Measurements from ENCODE around the gene DCDC2B. TPM values are rescaled to one million over a fixed set of nuclear protein-coding genes. Genes with fewer than 3 reads are reported as not detected.

DCDC2B gene
- total RNA-seq, 1 experiment from 2014 or later, result not detected

DNA sequence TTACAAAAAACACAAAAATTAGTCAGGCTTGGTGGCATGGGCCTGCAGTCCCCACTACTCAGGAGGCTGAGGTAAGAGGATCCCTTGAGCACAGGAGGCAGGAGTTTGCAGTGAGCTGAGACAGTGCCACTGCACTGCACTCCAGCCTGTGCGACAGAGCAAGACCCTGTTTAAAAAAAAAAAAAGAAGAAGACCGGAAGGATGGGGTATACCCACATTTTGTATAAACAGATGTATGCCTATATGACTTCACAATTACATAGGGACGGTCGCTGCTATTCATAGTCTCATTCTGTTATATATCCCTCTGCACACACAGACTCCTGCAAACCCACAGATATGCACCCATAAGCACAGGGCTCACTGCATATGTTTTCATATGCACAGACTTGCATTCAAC is 54.9 kb downstream of the DCDC2B start:
- no peak overlapping the region for H4K5ac ChIP-seq (ENCODE audit: insufficient read length, low read depth, low read length)
- Mint-ChIP-seq H3K9me3 (no peaks in the 10 kb centered on the region; a peak in 1 of 5 replicates), H3K27me3 (ENCODE audit: low read depth) (no peaks in the 10 kb centered on the region; the same call in 1 of the 2 replicates), H3K27ac (no peak overlapping the region), H3K4me3 (no peak overlapping the region), H3K4me1 (peaks cover 4 to 16% of the 10 kb centered on the region in 2 experiments), H3K36me3 (ENCODE audit: insufficient read depth in 1 of 3, low read depth in 3 of 3) (no peaks in the 10 kb centered on the region)
- no peak overlapping the region for H3K23ac ChIP-seq (ENCODE audit: insufficient read length, low read depth, low read length)
- no peak overlapping the region for H2BK5ac ChIP-seq (ENCODE audit: insufficient read length, low read length)
- H3K18ac ChIP-seq (ENCODE audit: insufficient read length, low read depth, low read length), result no peak overlapping the region
- no peak overlapping the region for H4K8ac ChIP-seq (replicated peaks; ENCODE audit: insufficient read length, low read depth, low read length)
- H2BK20ac ChIP-seq (ENCODE audit: low read depth, low read length, poor library complexity, severe bottlenecking), result no peak overlapping the region
- H2AK5ac ChIP-seq (ENCODE audit: insufficient read length, low read length), result no peak overlapping the region
- H4K20me1 ChIP-seq (ENCODE audit: control insufficient read depth, insufficient read depth, insufficient read length), result no peaks in the 10 kb centered on the region
- TF ChIP-seq, protein P1, sequence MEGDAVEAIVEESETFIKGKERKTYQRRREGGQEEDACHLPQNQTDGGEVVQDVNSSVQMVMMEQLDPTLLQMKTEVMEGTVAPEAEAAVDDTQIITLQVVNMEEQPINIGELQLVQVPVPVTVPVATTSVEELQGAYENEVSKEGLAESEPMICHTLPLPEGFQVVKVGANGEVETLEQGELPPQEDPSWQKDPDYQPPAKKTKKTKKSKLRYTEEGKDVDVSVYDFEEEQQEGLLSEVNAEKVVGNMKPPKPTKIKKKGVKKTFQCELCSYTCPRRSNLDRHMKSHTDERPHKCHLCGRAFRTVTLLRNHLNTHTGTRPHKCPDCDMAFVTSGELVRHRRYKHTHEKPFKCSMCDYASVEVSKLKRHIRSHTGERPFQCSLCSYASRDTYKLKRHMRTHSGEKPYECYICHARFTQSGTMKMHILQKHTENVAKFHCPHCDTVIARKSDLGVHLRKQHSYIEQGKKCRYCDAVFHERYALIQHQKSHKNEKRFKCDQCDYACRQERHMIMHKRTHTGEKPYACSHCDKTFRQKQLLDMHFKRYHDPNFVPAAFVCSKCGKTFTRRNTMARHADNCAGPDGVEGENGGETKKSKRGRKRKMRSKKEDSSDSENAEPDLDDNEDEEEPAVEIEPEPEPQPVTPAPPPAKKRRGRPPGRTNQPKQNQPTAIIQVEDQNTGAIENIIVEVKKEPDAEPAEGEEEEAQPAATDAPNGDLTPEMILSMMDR (conservative IDR thresholded peaks at IDR 0.05), result no peak
- no peak overlapping the region for H3K14ac ChIP-seq (ENCODE audit: insufficient read depth, low read length)
- no peak overlapping the region for H2AFZ ChIP-seq (ENCODE audit: low read length)
- no peaks in the 10 kb centered on the region for H3K4me1 ChIP-seq (ENCODE audit: insufficient read depth, low read length)
- H4K91ac ChIP-seq (ENCODE audit: insufficient read length, low read depth, low read length), result no peak overlapping the region
- no peak for DNase-seq
- H3K4me2 ChIP-seq (ENCODE audit: insufficient read depth, insufficient read length, low read length), result no peak overlapping the region
- H3K9me3 ChIP-seq (ENCODE audit: control insufficient read depth, low read depth, low read length), result no peaks in the 10 kb centered on the region
- no peak overlapping the region for H3K4ac ChIP-seq (ENCODE audit: low read depth, low read length)
- H2BK120ac ChIP-seq (ENCODE audit: low read depth, low read length, poor library complexity, severe bottlenecking), result no peak overlapping the region
- no peak overlapping the region for H3K56ac ChIP-seq (ENCODE audit: insufficient read length, low read depth, low read length)
- H3K27me3 ChIP-seq (ENCODE audit: insufficient read depth, low read length), result no peaks in the 10 kb centered on the region
- no peak overlapping the region for H2BK15ac ChIP-seq (ENCODE audit: low read depth, low read length)
- no peak overlapping the region for H2BK12ac ChIP-seq (ENCODE audit: insufficient read length, low read depth, low read length)
- no CpG with 5 or more reads among the region's 4 CpGs for WGBS (ENCODE audit: extremely low coverage, insufficient read length, low lambda C conversion rate)
- no peak overlapping the region for H3K9ac ChIP-seq (ENCODE audit: extremely low read depth, insufficient read length, low read length)
- H3K27ac ChIP-seq (ENCODE audit: insufficient read length, low read depth, low read length), result no peak overlapping the region
- no peaks in the 10 kb centered on the region for H3K23me2 ChIP-seq (ENCODE audit: insufficient read length, low read depth, low read length, poor library complexity, severe bottlenecking)
- no peak overlapping the region for H3T11ph ChIP-seq (ENCODE audit: low read length)
- H3K79me1 ChIP-seq (ENCODE audit: insufficient read depth, low read depth, low read length, poor library complexity, severe bottlenecking), result no peaks in the 10 kb centered on the region
- no peaks in the 10 kb centered on the region; the same call in 1 of the 2 replicates for H3K79me2 ChIP-seq (ENCODE audit: insufficient read depth, low read length)

Other genes with a start within 250 kb of the DCDC2B start
- 267 and 273 TPM in 2 replicates for gene KHDRBS1, start 195.2 kb upstream of the DCDC2B start, total RNA-seq (2021)
- gene TMEM39B, start 136.2 kb upstream of the DCDC2B start, total RNA-seq (2021), result 25.0 and 27.4 TPM in 2 replicates
- 114 TPM in 2 replicates for gene KPNA6, start 101.0 kb upstream of the DCDC2B start, total RNA-seq (2021)
- gene TXLNA, start 29.4 kb upstream of the DCDC2B start, total RNA-seq (2021), result 67.3 and 69.4 TPM in 2 replicates
- gene CCDC28B, start 8.5 kb upstream of the DCDC2B start, total RNA-seq (2021), result 20.7 and 21.3 TPM in 2 replicates
- 5.1 and 5.3 TPM in 2 replicates for gene IQCC, start 3.4 kb upstream of the DCDC2B start, total RNA-seq (2021)
- gene TMEM234, start 13.3 kb downstream of the DCDC2B start, total RNA-seq (2021), result 19.5 and 19.7 TPM in 2 replicates
- 222 and 224 TPM in 2 replicates for gene EIF3I, start 13.3 kb downstream of the DCDC2B start, total RNA-seq (2021)
- gene FAM167B, start 38.1 kb downstream of the DCDC2B start, total RNA-seq (2021), result 1.5 and 2.1 TPM in 2 replicates
- 37.0 and 37.6 TPM in 2 replicates for gene LCK, start 42.2 kb downstream of the DCDC2B start, total RNA-seq (2021)
- gene HDAC1, start 83.0 kb downstream of the DCDC2B start, total RNA-seq (2021), result 162 and 174 TPM in 2 replicates
- gene MARCKSL1, start 127.1 kb downstream of the DCDC2B start, total RNA-seq (2021), result 457 and 470 TPM in 2 replicates
- gene FAM229A, start 153.4 kb downstream of the DCDC2B start, total RNA-seq (2021), result 5.6 and 8.3 TPM in 2 replicates
- 1.6 and 2.1 TPM in 2 replicates for gene TSSK3, start 153.4 kb downstream of the DCDC2B start, total RNA-seq (2021)
- 50.7 and 52.6 TPM in 2 replicates for gene BSDC1, start 185.4 kb downstream of the DCDC2B start, total RNA-seq (2021)